ENCODE results near the gene MTREX.
"Not testable (repeated sequence)": the region's sequence is repeated elsewhere in the genome, so short reads cannot be mapped to it uniquely, and the experiment has no call there.

Gene MTREX

GRCh38 chr5:55305345-55305744 lies 2.4 kb upstream of the MTREX start:
- Histone ChIP-seq H3K27me3 (ENCODE audit: low read depth, low read length) (no peaks in the 10 kb centered on the region), H3K27ac (ENCODE audit: low read length) (no peak overlapping the region), H3K36me3 (ENCODE audit: control insufficient read depth in 1 of 2, insufficient read depth in 2 of 2, low read length in 2 of 2) (peaks cover 5 to 6% of the 10 kb centered on the region in 2 donors), H3K4me3 (ENCODE audit: low read depth in 1 of 2, low read length in 2 of 2) (peak overlapping the region; percentile 31 to 64), H3K4me1 (ENCODE audit: control insufficient read depth in 1 of 2, insufficient read depth in 2 of 2, low read length in 2 of 2) (peaks cover 22 to 51% of the 10 kb centered on the region in 2 donors), H3K9me3 (ENCODE audit: control insufficient read depth in 1 of 2, low read length in 2 of 2) (peaks cover 0 to 4% of the 10 kb centered on the region in 2 donors)

GRCh38 chr5:55306641-55307382 lies 977 bp upstream of the MTREX start:
- Histone ChIP-seq H3K36me3 (ENCODE audit: control insufficient read depth in 1 of 2, insufficient read depth in 2 of 2, low read length in 2 of 2) (no peaks in the 10 kb centered on the region), H3K4me1 (ENCODE audit: control insufficient read depth in 1 of 2, insufficient read depth in 2 of 2, low read length in 2 of 2) (peaks cover 22 to 58% of the 10 kb centered on the region in 2 donors), H3K27me3 (ENCODE audit: low read depth, low read length) (no peaks in the 10 kb centered on the region), H3K9me3 (ENCODE audit: control insufficient read depth in 1 of 2, low read length in 2 of 2) (no peaks in the 10 kb centered on the region), H3K4me3 (ENCODE audit: low read depth in 1 of 2, low read length in 2 of 2) (peak overlapping the region; percentile 64 to 98), H3K27ac (ENCODE audit: low read length) (peak overlapping the region; percentile 95)

GRCh38 chr5:55308254-55308836 lies 556 bp downstream of the MTREX start:
- no peaks in the 10 kb centered on the region for H3K36me3 ChIP-seq (ENCODE audit: control insufficient read depth in 1 of 2, insufficient read depth in 2 of 2, low read length in 2 of 2)
- H3K27ac ChIP-seq (ENCODE audit: low read length), result peak overlapping the region; percentile 95
- peak overlapping the region; percentile 64 to 98 for H3K4me3 ChIP-seq (ENCODE audit: low read depth in 1 of 2, low read length in 2 of 2)
- H3K9me3 ChIP-seq (ENCODE audit: control insufficient read depth in 1 of 2, low read length in 2 of 2), result no peaks in the 10 kb centered on the region
- peaks cover 22 to 59% of the 10 kb centered on the region in 2 donors for H3K4me1 ChIP-seq (ENCODE audit: control insufficient read depth in 1 of 2, insufficient read depth in 2 of 2, low read length in 2 of 2)
- no peaks in the 10 kb centered on the region for H3K27me3 ChIP-seq (ENCODE audit: low read depth, low read length)

GRCh38 chr5:55313870-55314617 lies 6.3 kb downstream of the MTREX start:
- Histone ChIP-seq H3K27ac (ENCODE audit: low read length) (no peak overlapping the region), H3K27me3 (ENCODE audit: low read depth, low read length) (no peaks in the 10 kb centered on the region), H3K9me3 (ENCODE audit: control insufficient read depth in 1 of 2, low read length in 2 of 2) (no peaks in the 10 kb centered on the region), H3K4me3 (ENCODE audit: low read depth in 1 of 2, low read length in 2 of 2) (no peak overlapping the region), H3K4me1 (ENCODE audit: control insufficient read depth in 1 of 2, insufficient read depth in 2 of 2, low read length in 2 of 2) (peaks cover 14 to 24% of the 10 kb centered on the region in 2 donors), H3K36me3 (ENCODE audit: control insufficient read depth in 1 of 2, insufficient read depth in 2 of 2, low read length in 2 of 2) (peaks cover 0 to 4% of the 10 kb centered on the region in 2 donors)

- Histone ChIP-seq H3K27me3 (ENCODE audit: low read depth, low read length) (no peaks in the 10 kb centered on the region), H3K4me1 (ENCODE audit: control insufficient read depth in 1 of 2, insufficient read depth in 2 of 2, low read length in 2 of 2) (peaks cover 8% of the 10 kb centered on the region in 2 donors), H3K9me3 (ENCODE audit: control insufficient read depth in 1 of 2, low read length in 2 of 2) (no peaks in the 10 kb centered on the region), H3K4me3 (ENCODE audit: low read depth in 1 of 2, low read length in 2 of 2) (no peak overlapping the region), H3K36me3 (ENCODE audit: control insufficient read depth in 1 of 2, insufficient read depth in 2 of 2, low read length in 2 of 2) (peaks cover 0 to 4% of the 10 kb centered on the region in 2 donors), H3K27ac (ENCODE audit: low read length) (no peak overlapping the region)
Measured at GRCh38 chr5:55316289-55316688, 8.5 kb downstream of the MTREX start.

GRCh38 chr5:55316837-55317236 lies 9.0 kb downstream of the MTREX start:
- no peak overlapping the region for H3K27ac ChIP-seq (ENCODE audit: low read length)
- H3K9me3 ChIP-seq (ENCODE audit: control insufficient read depth in 1 of 2, low read length in 2 of 2), result no peaks in the 10 kb centered on the region
- H3K4me3 ChIP-seq (ENCODE audit: low read depth in 1 of 2, low read length in 2 of 2), result no peak overlapping the region
- peaks cover 0 to 4% of the 10 kb centered on the region in 2 donors for H3K36me3 ChIP-seq (ENCODE audit: control insufficient read depth in 1 of 2, insufficient read depth in 2 of 2, low read length in 2 of 2)
- peaks cover 8% of the 10 kb centered on the region in 2 donors for H3K4me1 ChIP-seq (ENCODE audit: control insufficient read depth in 1 of 2, insufficient read depth in 2 of 2, low read length in 2 of 2)
- no peaks in the 10 kb centered on the region for H3K27me3 ChIP-seq (ENCODE audit: low read depth, low read length)

GRCh38 chr5:55318237-55318636 lies 10.4 kb downstream of the MTREX start:
- not testable (repeated sequence) for H3K27ac ChIP-seq (ENCODE audit: low read length); H3K4me1 ChIP-seq (ENCODE audit: control insufficient read depth in 1 of 2, insufficient read depth in 2 of 2, low read length in 2 of 2); H3K27me3 ChIP-seq (ENCODE audit: low read depth, low read length); H3K9me3 ChIP-seq (ENCODE audit: control insufficient read depth in 1 of 2, low read length in 2 of 2); H3K4me3 ChIP-seq (ENCODE audit: low read depth in 1 of 2, low read length in 2 of 2); H3K36me3 ChIP-seq (ENCODE audit: control insufficient read depth in 1 of 2, insufficient read depth in 2 of 2, low read length in 2 of 2)

- H3K27me3 ChIP-seq (ENCODE audit: low read depth, low read length), result no peaks in the 10 kb centered on the region
- H3K4me1 ChIP-seq (ENCODE audit: control insufficient read depth in 1 of 2, insufficient read depth in 2 of 2, low read length in 2 of 2), result peaks cover 1 to 5% of the 10 kb centered on the region in 2 donors
- no peak overlapping the region for H3K4me3 ChIP-seq (ENCODE audit: low read depth in 1 of 2, low read length in 2 of 2)
- no peaks in the 10 kb centered on the region for H3K9me3 ChIP-seq (ENCODE audit: control insufficient read depth in 1 of 2, low read length in 2 of 2)
- H3K36me3 ChIP-seq (ENCODE audit: control insufficient read depth in 1 of 2, insufficient read depth in 2 of 2, low read length in 2 of 2), result peaks cover 0 to 4% of the 10 kb centered on the region in 2 donors
- peak overlapping the region; percentile 0 for H3K27ac ChIP-seq (ENCODE audit: low read length)
Measured at GRCh38 chr5:55319491-55319890, 11.7 kb downstream of the MTREX start.

GRCh38 chr5:55320571-55320970 lies 12.8 kb downstream of the MTREX start:
- Histone ChIP-seq H3K9me3 (ENCODE audit: control insufficient read depth in 1 of 2, low read length in 2 of 2) (no peaks in the 10 kb centered on the region), H3K4me1 (ENCODE audit: control insufficient read depth in 1 of 2, insufficient read depth in 2 of 2, low read length in 2 of 2) (peaks cover 0 to 5% of the 10 kb centered on the region in 2 donors), H3K27ac (ENCODE audit: low read length) (no peak overlapping the region), H3K27me3 (ENCODE audit: low read depth, low read length) (no peaks in the 10 kb centered on the region), H3K36me3 (ENCODE audit: control insufficient read depth in 1 of 2, insufficient read depth in 2 of 2, low read length in 2 of 2) (peaks cover 0 to 4% of the 10 kb centered on the region in 2 donors), H3K4me3 (ENCODE audit: low read depth in 1 of 2, low read length in 2 of 2) (no peak overlapping the region)

- no peak overlapping the region for H3K4me3 ChIP-seq (ENCODE audit: low read depth in 1 of 2, low read length in 2 of 2)
- H3K27ac ChIP-seq (ENCODE audit: low read length), result no peak overlapping the region
- H3K27me3 ChIP-seq (ENCODE audit: low read depth, low read length), result no peaks in the 10 kb centered on the region
- H3K4me1 ChIP-seq (ENCODE audit: control insufficient read depth in 1 of 2, insufficient read depth in 2 of 2, low read length in 2 of 2), result peaks cover 0 to 5% of the 10 kb centered on the region in 2 donors
- no peaks in the 10 kb centered on the region for H3K9me3 ChIP-seq (ENCODE audit: control insufficient read depth in 1 of 2, low read length in 2 of 2)
- peaks cover 6% of the 10 kb centered on the region in 2 donors for H3K36me3 ChIP-seq (ENCODE audit: control insufficient read depth in 1 of 2, insufficient read depth in 2 of 2, low read length in 2 of 2)
Measured at GRCh38 chr5:55324006-55324405, 16.2 kb downstream of the MTREX start.

GRCh38 chr5:55324815-55325418 lies 17.1 kb downstream of the MTREX start:
- Histone ChIP-seq H3K4me3 (ENCODE audit: low read depth in 1 of 2, low read length in 2 of 2) (no peak overlapping the region), H3K27ac (ENCODE audit: low read length) (no peak overlapping the region), H3K9me3 (ENCODE audit: control insufficient read depth in 1 of 2, low read length in 2 of 2) (no peaks in the 10 kb centered on the region), H3K36me3 (ENCODE audit: control insufficient read depth in 1 of 2, insufficient read depth in 2 of 2, low read length in 2 of 2) (peaks cover 11 to 13% of the 10 kb centered on the region in 2 donors), H3K4me1 (ENCODE audit: control insufficient read depth in 1 of 2, insufficient read depth in 2 of 2, low read length in 2 of 2) (no peaks in the 10 kb centered on the region), H3K27me3 (ENCODE audit: low read depth, low read length) (no peaks in the 10 kb centered on the region)

Data from muscle layer of duodenum (tissue), 2 donors.